OCI-LY7 (cell line): ENCODE measurements around the gene AURKB.

Experiments
- CTCF ChIP-seq: fragments of 200-600 bp; sonication (generic); conservative IDR thresholded peaks from 2 replicates; pipeline ENCODE4 v1.5.1; 2014; ENCODE audit warnings: mild to moderate bottlenecking, antibody characterized with exemption, low read length, moderate library complexity, mixed read lengths
- EZH2phosphoT487 ChIP-seq: fragments of 200-600 bp; sonication (generic); IDR thresholded peaks from 2 replicates; pipeline ENCODE4 v1.6.1; 2018; ENCODE audit warnings: low read depth, borderline replicate concordance, mild to moderate bottlenecking, mixed run types, antibody characterized with exemption, low read length, moderate library complexity, mixed read lengths

DNA sequence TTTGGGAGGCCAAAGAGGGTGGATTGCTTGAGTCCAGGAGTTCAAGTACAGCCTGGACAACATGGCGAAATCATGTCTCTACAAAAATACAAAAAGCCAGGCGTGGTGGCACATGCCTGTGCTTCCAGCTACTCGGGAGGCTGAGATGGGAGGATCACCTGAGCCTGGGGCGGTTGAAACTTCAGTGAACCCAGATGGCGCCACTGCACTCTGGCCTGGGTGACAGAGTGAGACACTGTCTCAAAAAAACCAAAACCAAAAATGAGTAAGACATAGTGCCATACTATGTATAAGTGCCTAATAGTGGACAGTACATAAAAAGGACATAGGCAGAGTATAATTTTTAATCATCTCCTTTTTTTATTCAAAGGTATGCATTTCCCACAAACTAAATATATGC lies 33.5 kb upstream of the AURKB start:
- TF ChIP-seq EZH2phosphoT487 (no peak), CTCF (peak; percentile 54; the same call in 1 of the 2 replicates)
